Measurements from ENCODE around the gene HSF5. TPM values are rescaled to one million over a fixed set of nuclear protein-coding genes. Genes with fewer than 3 reads are reported as not detected.

The HSF5 gene
- total RNA-seq, 1 donor from 2014 or later: 0.42 TPM

DNA sequence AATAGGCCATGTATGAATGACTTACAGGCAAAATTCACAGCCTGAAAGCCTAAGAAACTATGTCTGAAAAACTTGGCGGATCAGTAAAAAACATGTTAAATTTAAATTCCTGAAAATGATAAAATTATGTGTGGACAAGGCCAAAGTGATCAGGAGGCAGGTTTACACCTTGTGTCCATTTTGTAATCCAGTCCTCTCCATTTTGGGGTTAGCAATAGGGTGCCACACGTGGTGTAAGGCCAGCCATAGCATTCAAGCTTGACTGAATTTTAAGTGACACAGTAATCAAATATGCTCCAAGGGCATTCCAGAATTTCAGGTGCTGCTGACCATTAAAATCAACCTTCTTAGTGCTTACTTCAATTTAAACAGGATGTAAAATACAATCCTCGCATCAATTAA lies 73.6 kb downstream of the HSF5 start:
- Histone ChIP-seq H3K4me3 (ENCODE audit: low read depth, low read length) (no peak overlapping the region), H3K36me3 (ENCODE audit: control insufficient read depth, insufficient read depth, low read length) (no peaks in the 10 kb centered on the region), H3K27me3 (ENCODE audit: control insufficient read depth, insufficient read depth, low read length) (no peaks in the 10 kb centered on the region)
- DNase-seq (ENCODE audit: low read depth): no peak
- TF ChIP-seq, protein P1, sequence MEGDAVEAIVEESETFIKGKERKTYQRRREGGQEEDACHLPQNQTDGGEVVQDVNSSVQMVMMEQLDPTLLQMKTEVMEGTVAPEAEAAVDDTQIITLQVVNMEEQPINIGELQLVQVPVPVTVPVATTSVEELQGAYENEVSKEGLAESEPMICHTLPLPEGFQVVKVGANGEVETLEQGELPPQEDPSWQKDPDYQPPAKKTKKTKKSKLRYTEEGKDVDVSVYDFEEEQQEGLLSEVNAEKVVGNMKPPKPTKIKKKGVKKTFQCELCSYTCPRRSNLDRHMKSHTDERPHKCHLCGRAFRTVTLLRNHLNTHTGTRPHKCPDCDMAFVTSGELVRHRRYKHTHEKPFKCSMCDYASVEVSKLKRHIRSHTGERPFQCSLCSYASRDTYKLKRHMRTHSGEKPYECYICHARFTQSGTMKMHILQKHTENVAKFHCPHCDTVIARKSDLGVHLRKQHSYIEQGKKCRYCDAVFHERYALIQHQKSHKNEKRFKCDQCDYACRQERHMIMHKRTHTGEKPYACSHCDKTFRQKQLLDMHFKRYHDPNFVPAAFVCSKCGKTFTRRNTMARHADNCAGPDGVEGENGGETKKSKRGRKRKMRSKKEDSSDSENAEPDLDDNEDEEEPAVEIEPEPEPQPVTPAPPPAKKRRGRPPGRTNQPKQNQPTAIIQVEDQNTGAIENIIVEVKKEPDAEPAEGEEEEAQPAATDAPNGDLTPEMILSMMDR (IDR thresholded peaks at IDR 0.05; ENCODE audit: insufficient read depth, low read length, poor library complexity, severe bottlenecking): no peak

DNA sequence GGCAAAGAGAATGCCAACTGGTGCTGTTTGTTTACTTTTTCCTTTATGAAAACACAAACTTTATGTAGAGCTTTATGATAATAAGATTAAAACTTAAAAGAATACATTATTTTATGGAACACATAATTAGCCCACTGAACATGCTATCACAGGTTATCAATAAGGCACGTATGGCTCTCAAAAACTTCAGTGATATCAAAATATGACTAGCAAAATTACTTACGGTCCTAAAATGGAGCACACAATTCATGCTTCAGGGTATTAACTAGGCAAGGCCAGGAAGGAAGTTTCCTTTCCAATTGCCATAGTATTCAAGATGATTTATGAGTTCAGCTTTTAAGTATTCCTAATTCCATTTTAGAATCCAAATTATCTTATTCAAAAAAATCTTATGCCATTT lies 74.5 kb downstream of the HSF5 start:
- Histone ChIP-seq H3K36me3 (ENCODE audit: control insufficient read depth, insufficient read depth, low read length) (no peaks in the 10 kb centered on the region), H3K4me3 (ENCODE audit: low read depth, low read length) (no peak overlapping the region), H3K27me3 (ENCODE audit: control insufficient read depth, insufficient read depth, low read length) (no peaks in the 10 kb centered on the region)
- no peak for DNase-seq (ENCODE audit: low read depth)
- TF ChIP-seq, protein P1 (IDR thresholded peaks at IDR 0.05; ENCODE audit: insufficient read depth, low read length, poor library complexity, severe bottlenecking): no peak

DNA sequence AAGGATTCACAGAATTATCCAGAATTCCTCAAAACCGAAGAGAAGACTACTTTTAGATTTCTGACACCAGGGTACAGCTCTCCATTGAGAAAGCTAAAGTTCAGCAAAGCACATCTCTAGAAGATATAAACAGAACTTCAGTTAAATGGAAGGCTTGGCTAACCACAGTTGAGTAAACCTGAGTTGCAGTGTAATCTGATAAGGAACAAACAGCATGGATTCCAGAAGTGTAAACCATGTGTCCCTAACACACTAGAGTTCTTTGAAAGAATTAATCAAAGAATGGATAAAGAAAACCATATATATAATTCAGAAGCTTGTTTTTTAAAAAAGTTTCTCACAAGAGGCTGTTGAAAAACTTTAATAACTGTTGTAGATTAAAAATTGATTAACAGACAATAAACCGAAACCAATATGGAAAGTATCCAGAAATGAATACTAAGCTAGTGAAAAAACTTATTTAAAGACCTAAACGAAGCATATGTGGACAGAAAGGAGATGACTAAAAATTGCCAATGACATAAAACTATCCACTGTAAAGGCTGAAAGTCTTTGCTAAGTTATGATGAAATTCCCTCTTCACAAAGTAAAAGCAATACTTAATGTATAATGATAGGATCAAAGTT lies 75.1 kb downstream of the HSF5 start:
- no peak for DNase-seq (ENCODE audit: low read depth)
- TF ChIP-seq, protein P1 (IDR thresholded peaks at IDR 0.05; ENCODE audit: insufficient read depth, low read length, poor library complexity, severe bottlenecking): no peak
- no peak overlapping the region for H3K4me3 ChIP-seq (ENCODE audit: low read depth, low read length)

DNA sequence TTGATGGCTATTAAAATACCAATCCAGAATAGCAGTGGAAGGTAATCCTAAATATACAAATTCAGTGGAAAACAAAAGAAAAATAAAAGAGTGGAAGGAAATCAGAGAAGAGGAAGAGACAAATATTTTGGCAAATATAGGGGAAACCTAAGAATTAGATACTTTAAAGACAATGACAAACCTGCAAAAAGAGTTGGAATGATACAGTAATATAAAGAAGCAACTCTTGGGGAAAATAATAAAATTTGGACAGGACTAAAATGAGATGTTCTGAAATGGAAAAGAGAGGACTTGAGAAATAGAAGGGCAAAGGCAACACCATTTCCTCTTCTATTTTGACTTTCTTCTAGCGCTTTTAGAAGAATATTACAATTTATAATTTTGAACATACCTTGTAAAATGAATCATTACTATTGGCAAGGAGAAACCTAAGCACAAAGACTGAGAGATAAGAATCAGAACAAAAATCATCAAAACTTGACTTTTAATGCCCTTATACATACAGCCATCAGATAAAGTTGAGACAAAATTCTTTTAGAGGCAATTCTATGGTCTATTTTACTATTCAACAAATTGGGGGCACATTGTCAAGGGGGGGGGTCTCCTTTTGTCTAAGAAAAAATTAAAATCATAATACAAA lies 76.0 kb downstream of the HSF5 start:
- Histone ChIP-seq H3K36me3 (ENCODE audit: control insufficient read depth, insufficient read depth, low read length) (no peaks in the 10 kb centered on the region), H3K27me3 (ENCODE audit: control insufficient read depth, insufficient read depth, low read length) (no peaks in the 10 kb centered on the region), H3K4me3 (ENCODE audit: low read depth, low read length) (no peak overlapping the region)
- DNase-seq (ENCODE audit: low read depth): no peak
- TF ChIP-seq, protein P1 (IDR thresholded peaks at IDR 0.05; ENCODE audit: insufficient read depth, low read length, poor library complexity, severe bottlenecking): no peak

More for the DNA sequence above, 75.1 kb downstream of the HSF5 start:
- H3K36me3 ChIP-seq (ENCODE audit: control insufficient read depth, insufficient read depth, low read length): no peaks in the 10 kb centered on the region
- H3K27me3 ChIP-seq (ENCODE audit: control insufficient read depth, insufficient read depth, low read length): no peaks in the 10 kb centered on the region

DNA sequence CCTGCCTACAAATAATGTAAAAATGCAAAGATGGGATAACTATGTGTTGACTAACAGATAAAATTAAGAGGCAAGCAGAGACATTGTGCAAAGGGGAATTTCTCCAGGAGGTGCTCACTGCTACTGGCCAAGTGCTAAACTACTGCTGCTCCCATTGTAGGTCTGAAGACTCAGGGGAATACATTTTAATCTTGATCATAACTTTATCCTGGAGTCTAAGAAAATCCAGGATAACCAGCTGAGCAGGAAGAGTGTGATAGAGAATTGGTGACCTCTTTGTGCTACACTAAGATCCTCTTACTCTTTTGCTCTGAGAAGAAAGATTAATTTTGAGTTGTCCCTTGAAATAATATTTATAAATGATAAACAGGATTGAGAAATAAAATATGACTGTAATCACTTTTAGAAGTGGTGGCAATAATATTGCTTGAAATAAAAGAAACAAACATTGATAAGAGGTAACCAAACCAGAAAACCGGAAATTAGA lies 76.8 kb downstream of the HSF5 start:
- Histone ChIP-seq H3K4me3 (ENCODE audit: low read depth, low read length) (no peak overlapping the region), H3K27me3 (ENCODE audit: control insufficient read depth, insufficient read depth, low read length) (no peaks in the 10 kb centered on the region), H3K36me3 (ENCODE audit: control insufficient read depth, insufficient read depth, low read length) (no peaks in the 10 kb centered on the region)
- DNase-seq (ENCODE audit: low read depth): no peak
- TF ChIP-seq, protein P1 (IDR thresholded peaks at IDR 0.05; ENCODE audit: insufficient read depth, low read length, poor library complexity, severe bottlenecking): no peak

Measured in kidney epithelial cell (primary cell).